ENCODE data around the gene SOST.

Gene SOST

GRCh38 chr17:43758086-43758485, 505 bp downstream of the SOST start:
- Histone ChIP-seq H3K36me3 (ENCODE audit: control insufficient read depth, insufficient read depth, low read length) (no peaks in the 10 kb centered on the region), H3K9me3 (ENCODE audit: control insufficient read depth, low read length) (no peaks in the 10 kb centered on the region), H3K79me2 (no peaks in the 10 kb centered on the region), H2AFZ (no peak overlapping the region), H3K27me3 (ENCODE audit: control insufficient read depth, insufficient read depth, low read length) (no peaks in the 10 kb centered on the region), H3K9ac (no peak overlapping the region), H3K4me2 (ENCODE audit: low read length) (no peak overlapping the region), H3K4me3 (ENCODE audit: low read depth, low read length) (no peak overlapping the region), H3K27ac (no peak overlapping the region), H3K4me1 (no peaks in the 10 kb centered on the region)
- no peak for TF ChIP-seq CTCF (IDR thresholded peaks at IDR 0.05)

GRCh38 chr17:43757171-43757660, 1.4 kb downstream of the SOST start:
- no peak overlapping the region for H3K4me3 ChIP-seq (ENCODE audit: low read depth, low read length)
- H2AFZ ChIP-seq = no peak overlapping the region
- no peak overlapping the region for H3K4me2 ChIP-seq (ENCODE audit: low read length)
- no peaks in the 10 kb centered on the region for H3K9me3 ChIP-seq (ENCODE audit: control insufficient read depth, low read length)
- H3K4me1 ChIP-seq = no peaks in the 10 kb centered on the region
- H3K36me3 ChIP-seq (ENCODE audit: control insufficient read depth, insufficient read depth, low read length) = no peaks in the 10 kb centered on the region
- no peak overlapping the region for H3K9ac ChIP-seq
- no peaks in the 10 kb centered on the region for H3K27me3 ChIP-seq (ENCODE audit: control insufficient read depth, insufficient read depth, low read length)
- TF ChIP-seq CTCF (IDR thresholded peaks at IDR 0.05) = no peak
- no peaks in the 10 kb centered on the region for H3K79me2 ChIP-seq
- H3K27ac ChIP-seq = no peak overlapping the region

DNA sequence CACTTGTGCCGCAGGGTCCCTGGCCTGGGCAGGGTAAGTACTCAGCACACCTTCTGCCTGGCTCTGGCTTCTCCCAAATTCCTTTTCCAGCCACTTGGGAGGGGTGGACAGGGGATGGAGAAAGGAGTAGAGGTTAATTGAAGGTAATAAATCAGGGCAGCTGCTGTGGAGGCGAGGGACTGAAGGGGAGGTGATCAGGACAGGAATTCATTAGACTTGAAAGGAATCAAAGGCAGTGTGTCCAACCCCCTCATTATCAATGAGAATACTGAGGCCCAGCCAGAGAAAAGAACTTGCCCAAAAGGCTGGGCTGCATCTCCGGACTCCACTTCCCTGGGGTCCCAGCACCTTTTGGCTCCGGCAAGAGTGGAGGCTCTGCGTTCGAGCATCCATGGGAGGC, 2.4 kb downstream of the SOST start:
- no peak overlapping the region for H3K4me2 ChIP-seq (ENCODE audit: low read length)
- no peaks in the 10 kb centered on the region for H3K27me3 ChIP-seq (ENCODE audit: control insufficient read depth, insufficient read depth, low read length)
- no peak overlapping the region for H3K27ac ChIP-seq
- H3K9ac ChIP-seq = no peak overlapping the region
- no peaks in the 10 kb centered on the region for H3K9me3 ChIP-seq (ENCODE audit: control insufficient read depth, low read length)
- H3K79me2 ChIP-seq = no peaks in the 10 kb centered on the region
- H3K4me3 ChIP-seq (ENCODE audit: low read depth, low read length) = no peak overlapping the region
- no peak overlapping the region for H2AFZ ChIP-seq
- no peak for TF ChIP-seq CTCF (IDR thresholded peaks at IDR 0.05)
- no peaks in the 10 kb centered on the region for H3K36me3 ChIP-seq (ENCODE audit: control insufficient read depth, insufficient read depth, low read length)
- H3K4me1 ChIP-seq = no peaks in the 10 kb centered on the region

DNA sequence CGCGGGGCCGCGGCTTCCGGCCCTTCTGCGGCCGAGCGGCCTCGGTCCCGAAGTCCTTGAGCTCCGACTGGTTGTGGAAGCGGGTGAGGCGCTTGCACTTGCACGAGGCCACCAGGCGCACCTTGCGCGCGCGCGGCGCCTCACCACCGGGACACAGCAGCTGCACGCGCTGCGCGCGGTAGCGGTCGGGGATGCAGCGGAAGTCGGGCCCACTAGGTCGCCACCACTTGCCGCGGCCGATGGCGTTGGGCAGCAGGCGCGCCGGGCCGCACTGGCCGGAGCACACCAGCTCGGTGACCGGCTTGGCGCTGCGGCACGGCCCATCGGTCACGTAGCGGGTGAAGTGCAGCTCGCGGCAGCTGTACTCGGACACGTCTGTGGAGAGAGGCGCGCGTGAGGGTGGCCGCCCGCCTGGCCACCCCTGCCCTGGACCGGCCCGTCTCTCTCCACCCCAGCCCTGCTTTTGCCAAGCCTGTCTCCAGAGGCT, 3.2 kb downstream of the SOST start:
- Histone ChIP-seq H3K4me2 (ENCODE audit: low read length) (peak overlapping the region; percentile 71), H2AFZ (peak overlapping the region; percentile 66), H3K36me3 (ENCODE audit: control insufficient read depth, insufficient read depth, low read length) (no peaks in the 10 kb centered on the region), H3K9me3 (ENCODE audit: control insufficient read depth, low read length) (no peaks in the 10 kb centered on the region), H3K27me3 (ENCODE audit: control insufficient read depth, insufficient read depth, low read length) (no peaks in the 10 kb centered on the region), H3K4me3 (ENCODE audit: low read depth, low read length) (peak overlapping the region; percentile 2), H3K9ac (no peak overlapping the region), H3K79me2 (no peaks in the 10 kb centered on the region), H3K4me1 (no peaks in the 10 kb centered on the region), H3K27ac (no peak overlapping the region)
- no peak for TF ChIP-seq CTCF (IDR thresholded peaks at IDR 0.05)

GRCh38 chr17:43754947-43755346, 3.6 kb downstream of the SOST start:
- Histone ChIP-seq H3K79me2 (no peaks in the 10 kb centered on the region), H3K4me2 (ENCODE audit: low read length) (peak overlapping the region; percentile 71), H3K27ac (no peak overlapping the region), H2AFZ (peak overlapping the region; percentile 66), H3K9ac (no peak overlapping the region), H3K4me1 (no peaks in the 10 kb centered on the region), H3K9me3 (ENCODE audit: control insufficient read depth, low read length) (no peaks in the 10 kb centered on the region), H3K4me3 (ENCODE audit: low read depth, low read length) (peak overlapping the region; percentile 2), H3K27me3 (ENCODE audit: control insufficient read depth, insufficient read depth, low read length) (no peaks in the 10 kb centered on the region), H3K36me3 (ENCODE audit: control insufficient read depth, insufficient read depth, low read length) (no peaks in the 10 kb centered on the region)
- TF ChIP-seq CTCF (IDR thresholded peaks at IDR 0.05) = no peak

Measured in parathyroid adenoma (tissue), 2 donors.